NCI-H748 (cell line): ENCODE results near the gene PPP2R1B.

Experiments
- DNase-seq: peaks from one replicate; lab custom pipeline; 2025; ENCODE audit not compliant: unreplicated experiment; lab: John Stamatoyannopoulos, UW

PPP2R1B gene

GRCh38 chr11:111696556-111696955 lies 69.6 kb downstream of the PPP2R1B start:
- DNase-seq = no peak

- DNase-seq = peak; percentile 1
Observed at GRCh38 chr11:111694851-111695250, 71.3 kb downstream of the PPP2R1B start.

GRCh38 chr11:111693224-111693937 lies 72.8 kb downstream of the PPP2R1B start:
- no peak for DNase-seq

GRCh38 chr11:111691741-111692140 lies 74.4 kb downstream of the PPP2R1B start:
- no peak for DNase-seq

GRCh38 chr11:111691176-111691575 lies 75.0 kb downstream of the PPP2R1B start:
- DNase-seq = no peak

GRCh38 chr11:111688013-111688412 lies 78.2 kb downstream of the PPP2R1B start:
- DNase-seq = no peak

GRCh38 chr11:111684251-111684650 lies 81.9 kb downstream of the PPP2R1B start:
- no peak for DNase-seq

GRCh38 chr11:111683806-111684205 lies 82.4 kb downstream of the PPP2R1B start:
- no peak for DNase-seq

GRCh38 chr11:111680486-111681175 lies 85.6 kb downstream of the PPP2R1B start:
- DNase-seq = no peak
